ENCODE measurements around the gene HS6ST3.

GRCh38 chr13:96617528-96617927 is 527.6 kb downstream of the HS6ST3 start:
- no peak for TF ChIP-seq CTCF (IDR thresholded peaks at IDR 0.05; ENCODE audit: low read depth, low read length)
- no peak for TF ChIP-seq EZH2phosphoT487 (IDR thresholded peaks at IDR 0.05; ENCODE audit: low read depth)

Data from OCI-LY3 (cell line).